ENCODE measurements around the gene ZNF789.

GRCh38 chr7:99499721-99500636, 27.3 kb downstream of the ZNF789 start, which contains the start of gene ZNF394:
- TF ChIP-seq CTCF (IDR thresholded peaks at IDR 0.05; ENCODE audit: low read depth, low read length, missing input control): no peak
- peak; percentile 41 for TF ChIP-seq YY1 (IDR thresholded peaks at IDR 0.05)
- TF ChIP-seq EGR1 (IDR thresholded peaks at IDR 0.05; ENCODE audit: low read depth in 2 of 2): peak; percentile 12 to 62
- TF ChIP-seq GABPA (IDR thresholded peaks at IDR 0.05 in 1 of 2, conservative IDR thresholded peaks at IDR 0.05 in 1 of 2): peak; percentile 97 to 99
- no peak for TF ChIP-seq JUND (IDR thresholded peaks at IDR 0.05)
- no peak for TF ChIP-seq FOXA1 (IDR thresholded peaks at IDR 0.05)
- TF ChIP-seq, protein P1, sequence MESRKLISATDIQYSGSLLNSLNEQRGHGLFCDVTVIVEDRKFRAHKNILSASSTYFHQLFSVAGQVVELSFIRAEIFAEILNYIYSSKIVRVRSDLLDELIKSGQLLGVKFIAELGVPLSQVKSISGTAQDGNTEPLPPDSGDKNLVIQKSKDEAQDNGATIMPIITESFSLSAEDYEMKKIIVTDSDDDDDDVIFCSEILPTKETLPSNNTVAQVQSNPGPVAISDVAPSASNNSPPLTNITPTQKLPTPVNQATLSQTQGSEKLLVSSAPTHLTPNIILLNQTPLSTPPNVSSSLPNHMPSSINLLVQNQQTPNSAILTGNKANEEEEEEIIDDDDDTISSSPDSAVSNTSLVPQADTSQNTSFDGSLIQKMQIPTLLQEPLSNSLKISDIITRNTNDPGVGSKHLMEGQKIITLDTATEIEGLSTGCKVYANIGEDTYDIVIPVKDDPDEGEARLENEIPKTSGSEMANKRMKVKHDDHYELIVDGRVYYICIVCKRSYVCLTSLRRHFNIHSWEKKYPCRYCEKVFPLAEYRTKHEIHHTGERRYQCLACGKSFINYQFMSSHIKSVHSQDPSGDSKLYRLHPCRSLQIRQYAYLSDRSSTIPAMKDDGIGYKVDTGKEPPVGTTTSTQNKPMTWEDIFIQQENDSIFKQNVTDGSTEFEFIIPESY (IDR thresholded peaks at IDR 0.05): peak; percentile 52
- TF ChIP-seq, protein P2, sequence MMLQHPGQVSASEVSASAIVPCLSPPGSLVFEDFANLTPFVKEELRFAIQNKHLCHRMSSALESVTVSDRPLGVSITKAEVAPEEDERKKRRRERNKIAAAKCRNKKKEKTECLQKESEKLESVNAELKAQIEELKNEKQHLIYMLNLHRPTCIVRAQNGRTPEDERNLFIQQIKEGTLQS (IDR thresholded peaks at IDR 0.05): peak; percentile 8
- peak; percentile 62 for TF ChIP-seq TAF1 (conservative IDR thresholded peaks at IDR 0.05)
- peak; percentile 65 for TF ChIP-seq REST (IDR thresholded peaks at IDR 0.05)
- peak; percentile 31 to 53 for TF ChIP-seq RAD21 (IDR thresholded peaks at IDR 0.05)
- peak; percentile 66 for TF ChIP-seq NR2F2 (IDR thresholded peaks at IDR 0.05)
- peak; percentile 39 for TF ChIP-seq SP1 (IDR thresholded peaks at IDR 0.05)
- no peak for TF ChIP-seq HNF4G (IDR thresholded peaks at IDR 0.05)

Measured in liver (tissue), 3 donors.